Measurements from ENCODE around the gene FRMD7. TPM values are rescaled to one million over a fixed set of nuclear protein-coding genes. Genes with fewer than 3 reads are reported as not detected.
"Not testable (repeated sequence)": the region's sequence is repeated elsewhere in the genome, so short reads cannot be mapped to it uniquely, and the experiment has no call there.

The FRMD7 gene
- total RNA-seq, 4 donors from 2014 or later: not detected

DNA sequence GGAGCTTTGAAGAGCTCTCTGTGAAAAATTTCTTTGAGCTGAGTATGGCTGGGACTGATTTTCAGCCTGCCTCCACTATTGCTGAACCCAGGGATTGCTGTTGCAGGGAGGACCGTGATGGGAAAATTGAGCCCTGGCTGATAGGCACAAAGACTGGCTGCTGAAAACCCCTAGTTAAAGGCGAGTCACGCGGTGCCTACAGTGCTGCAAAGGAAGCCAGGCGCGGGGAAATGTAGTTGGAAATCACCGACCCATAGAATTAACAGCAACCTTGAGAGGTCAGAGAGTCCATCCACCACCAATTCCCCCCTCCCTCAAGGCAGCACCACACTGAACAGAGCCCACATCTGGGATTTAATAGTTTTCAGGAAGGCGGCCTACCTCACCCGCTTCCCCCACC lies 26.0 kb downstream of the FRMD7 start:
- Histone ChIP-seq H3K36me3 (no peaks in the 10 kb centered on the region), H3K9me3 (no peaks in the 10 kb centered on the region), H3K4me1 (no peaks in the 10 kb centered on the region), H3K4me3 (no peak overlapping the region), H3K27ac (no peak overlapping the region), H3K27me3 (no peaks in the 10 kb centered on the region)
- in situ Hi-C loops (cut with MboI; ENCODE audit: low pct_ligation_motif_present in 1 of 4, low pct_unique_long_range_greater_than_20kb in 1 of 4, low sequenced_read_pairs in 3 of 4): no loop called here
- intact Hi-C loops (cut with DNase I; ENCODE audit: low total_unique reads): no loop called here
- DNase-seq: no peak
- TF ChIP-seq EP300 (IDR thresholded peaks at IDR 0.05; ENCODE audit: low read depth): no peak
- no peak for TF ChIP-seq POLR2A (IDR thresholded peaks at IDR 0.05)
- TF ChIP-seq, protein P1, sequence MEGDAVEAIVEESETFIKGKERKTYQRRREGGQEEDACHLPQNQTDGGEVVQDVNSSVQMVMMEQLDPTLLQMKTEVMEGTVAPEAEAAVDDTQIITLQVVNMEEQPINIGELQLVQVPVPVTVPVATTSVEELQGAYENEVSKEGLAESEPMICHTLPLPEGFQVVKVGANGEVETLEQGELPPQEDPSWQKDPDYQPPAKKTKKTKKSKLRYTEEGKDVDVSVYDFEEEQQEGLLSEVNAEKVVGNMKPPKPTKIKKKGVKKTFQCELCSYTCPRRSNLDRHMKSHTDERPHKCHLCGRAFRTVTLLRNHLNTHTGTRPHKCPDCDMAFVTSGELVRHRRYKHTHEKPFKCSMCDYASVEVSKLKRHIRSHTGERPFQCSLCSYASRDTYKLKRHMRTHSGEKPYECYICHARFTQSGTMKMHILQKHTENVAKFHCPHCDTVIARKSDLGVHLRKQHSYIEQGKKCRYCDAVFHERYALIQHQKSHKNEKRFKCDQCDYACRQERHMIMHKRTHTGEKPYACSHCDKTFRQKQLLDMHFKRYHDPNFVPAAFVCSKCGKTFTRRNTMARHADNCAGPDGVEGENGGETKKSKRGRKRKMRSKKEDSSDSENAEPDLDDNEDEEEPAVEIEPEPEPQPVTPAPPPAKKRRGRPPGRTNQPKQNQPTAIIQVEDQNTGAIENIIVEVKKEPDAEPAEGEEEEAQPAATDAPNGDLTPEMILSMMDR (IDR thresholded peaks at IDR 0.05): no peak
- TF ChIP-seq POLR2AphosphoS5 (IDR thresholded peaks at IDR 0.05): no peak
- WGBS, 2 donors (ENCODE audit: low coverage in 1 of 2): 82% methylated on average over 3 to 9 of the region's 9 CpGs

DNA sequence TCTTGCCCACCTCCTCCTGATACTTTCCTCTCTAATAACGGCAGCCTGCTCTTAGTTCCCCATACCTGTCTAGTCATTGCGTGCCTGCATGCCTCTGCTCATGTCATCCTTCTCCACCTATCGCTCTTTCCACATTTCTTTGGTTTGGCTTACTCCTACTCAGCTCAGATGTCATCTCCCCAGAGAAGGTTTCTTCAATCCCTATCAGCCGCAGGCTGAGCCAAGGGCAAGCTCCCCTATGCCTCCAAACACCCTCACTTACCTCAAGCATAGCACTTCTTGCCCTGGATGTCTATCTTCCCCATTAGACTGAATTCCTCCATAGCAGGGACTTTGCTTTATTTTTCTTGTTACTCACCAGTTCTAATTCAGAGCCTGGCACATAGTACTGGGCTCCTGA lies 26.6 kb downstream of the FRMD7 start:
- Histone ChIP-seq H3K36me3 (no peaks in the 10 kb centered on the region), H3K9me3 (no peaks in the 10 kb centered on the region), H3K27ac (no peak overlapping the region), H3K4me1 (no peaks in the 10 kb centered on the region), H3K27me3 (no peaks in the 10 kb centered on the region), H3K4me3 (no peak overlapping the region)
- intact Hi-C loops (cut with DNase I; ENCODE audit: low total_unique reads): no loop called here
- no peak for DNase-seq
- in situ Hi-C loops (cut with MboI; ENCODE audit: low pct_ligation_motif_present in 1 of 4, low pct_unique_long_range_greater_than_20kb in 1 of 4, low sequenced_read_pairs in 3 of 4): no loop called here
- WGBS, 2 donors (ENCODE audit: low coverage in 1 of 2): 69% methylated on average over 4 of the region's 4 CpGs; no CpG with 5 or more reads in 1 of the 2 donors
- TF ChIP-seq, protein P1 (IDR thresholded peaks at IDR 0.05): no peak
- TF ChIP-seq POLR2A (IDR thresholded peaks at IDR 0.05) (no peak), EP300 (IDR thresholded peaks at IDR 0.05; ENCODE audit: low read depth) (no peak), POLR2AphosphoS5 (IDR thresholded peaks at IDR 0.05) (no peak)

GRCh38 chrX:132098704-132099103 lies 29.1 kb downstream of the FRMD7 start:
- in situ Hi-C loops (cut with MboI; ENCODE audit: low pct_ligation_motif_present in 1 of 4, low pct_unique_long_range_greater_than_20kb in 1 of 4, low sequenced_read_pairs in 3 of 4): loop anchor here in 1 of 4 donors (25.0 kb wide), 1 partner anchor 261 kb away; no protein-coding TSS in a partner anchor
- intact Hi-C loops (cut with DNase I; ENCODE audit: low total_unique reads); H3K9me3 ChIP-seq; DNase-seq; H3K4me1 ChIP-seq; H3K4me3 ChIP-seq; H3K36me3 ChIP-seq; H3K27ac ChIP-seq; H3K27me3 ChIP-seq: not testable (repeated sequence)
- WGBS, 2 donors (ENCODE audit: low coverage in 1 of 2): 47 to 61% methylated on average over 3 to 4 of the region's 4 CpGs

- no peak for DNase-seq
- intact Hi-C loops (cut with DNase I; ENCODE audit: low total_unique reads): no loop called here
- in situ Hi-C loops (cut with MboI; ENCODE audit: low pct_ligation_motif_present in 1 of 4, low pct_unique_long_range_greater_than_20kb in 1 of 4, low sequenced_read_pairs in 3 of 4): loop anchor here in 1 of 4 donors (25.0 kb wide), 1 partner anchor 257 kb away; no protein-coding TSS in a partner anchor
- Histone ChIP-seq H3K9me3 (no peaks in the 10 kb centered on the region), H3K4me1 (no peaks in the 10 kb centered on the region), H3K36me3 (no peaks in the 10 kb centered on the region), H3K27ac (no peak overlapping the region), H3K4me3 (no peak overlapping the region), H3K27me3 (no peaks in the 10 kb centered on the region)
- 52% methylated on average over 2 of the region's 2 CpGs; no CpG with 5 or more reads in 1 of the 2 donors for WGBS, 2 donors (ENCODE audit: low coverage in 1 of 2)
- TF ChIP-seq, protein P1 (IDR thresholded peaks at IDR 0.05): no peak
- TF ChIP-seq POLR2A (IDR thresholded peaks at IDR 0.05): no peak
- TF ChIP-seq EP300 (IDR thresholded peaks at IDR 0.05; ENCODE audit: low read depth): no peak
- TF ChIP-seq POLR2AphosphoS5 (IDR thresholded peaks at IDR 0.05): no peak
These were observed 33.7 kb downstream of the FRMD7 start for GRCh38 chrX:132094164-132094563.

Data from transverse colon (tissue), 4 donors.